H1 (cell line): ENCODE results near the gene C19orf53. TPM values are rescaled to one million over a fixed set of nuclear protein-coding genes. Genes with fewer than 3 reads are reported as not detected.

Experiments
- CTCF ChIA-PET: fragments of 300-600 bp; sonication (Branson Sonifier 250); formaldehyde crosslinking; loops from one replicate; lab custom pipeline; 2021; ENCODE audit not compliant: partially characterized antibody; lab: Charles Lee
- POLR2A ChIA-PET: fragments of 300-600 bp; sonication (Branson Sonifier 250); formaldehyde crosslinking; loops from one replicate; lab custom pipeline; 2021; ENCODE audit warnings: inconsistent platforms; ENCODE audit not compliant: partially characterized antibody; lab: Charles Lee
- DNase-seq, 2 experiments: peaks; one replicate each; pipeline versions ENCODE4 v3.0.0 to v3.0.0-alpha.2; 2010 to 2022; ENCODE audit warnings: low spot score in 2 of 2, low read depth in 1 of 2, mixed read lengths in 1 of 2
- FAIRE-seq: peaks from 2 replicates; lab custom pipeline; 2011; peaks lifted over from hg19 to GRCh38; lab: Jason Lieb, UNC
- H2AFZ ChIP-seq: 2 replicates; pipeline ENCODE4 v1.8.1; 2012; ENCODE audit warnings: low read length, inconsistent platforms
- H2AK5ac ChIP-seq: 2 replicates; pipeline ENCODE4 v1.6.1; 2013; ENCODE audit warnings: low read depth, low read length
- H2BK120ac ChIP-seq: replicated peaks from 2 replicates; pipeline ENCODE3; 2013; ENCODE audit warnings: low read depth, low read length, inconsistent platforms
- H2BK12ac ChIP-seq: 2 replicates; pipeline ENCODE4 v1.6.1; 2013; ENCODE audit warnings: low read depth, low read length
- H2BK15ac ChIP-seq: 2 replicates; pipeline ENCODE4 v1.6.1; 2013; ENCODE audit warnings: low read length
- H2BK20ac ChIP-seq: 2 replicates; pipeline ENCODE4 v1.6.1; 2013; ENCODE audit warnings: low read length
- H2BK5ac ChIP-seq: 2 replicates; pipeline ENCODE4 v1.6.1; 2013; ENCODE audit warnings: low read depth, low read length
- H3K14ac ChIP-seq: 2 replicates; pipeline ENCODE4 v1.6.1; 2013; ENCODE audit warnings: inconsistent platforms; ENCODE audit not compliant: insufficient read length
- H3K18ac ChIP-seq: 2 replicates; pipeline ENCODE4 v1.6.1; 2013; ENCODE audit warnings: low read length; ENCODE audit errors: extremely low read depth
- H3K23ac ChIP-seq: 2 replicates; pipeline ENCODE4 v1.6.1; 2013; ENCODE audit warnings: inconsistent platforms; ENCODE audit not compliant: insufficient read length
- H3K23me2 ChIP-seq: 2 replicates; pipeline ENCODE4 v1.6.1; 2013; ENCODE audit warnings: low read depth, low read length
- H3K27ac ChIP-seq: 2 replicates; pipeline ENCODE4 v1.6.1; 2011; ENCODE audit warnings: low read depth, low read length, inconsistent platforms
- H3K27me3 ChIP-seq, 4 experiments: replicated peaks in 1 of 4; 1 replicate in 1 of 4; 2 replicates in 3 of 4; pipeline versions ENCODE4 v1.6.1 to v1.8.1; 2011 to 2013; ENCODE audit warnings: low read length in 3 of 4, mild to moderate bottlenecking in 3 of 4, inconsistent platforms in 2 of 4, mixed read lengths in 2 of 4, moderate library complexity in 1 of 4; ENCODE audit not compliant: control insufficient read depth in 3 of 4, insufficient read depth in 3 of 4; ENCODE audit errors: extremely low read depth in 1 of 4
- H3K36me3 ChIP-seq, 4 experiments: 2 replicates each; pipeline versions ENCODE4 v1.6.1 to v1.8.1; 2011 to 2013; ENCODE audit warnings: mild to moderate bottlenecking in 4 of 4, low read length in 3 of 4, moderate library complexity in 2 of 4, control low read depth in 1 of 4, inconsistent platforms in 1 of 4; ENCODE audit not compliant: insufficient read depth in 4 of 4, control insufficient read depth in 2 of 4
- H3K4ac ChIP-seq: replicated peaks from 2 replicates; pipeline ENCODE3; 2013; ENCODE audit warnings: low read length, low read depth, mixed read lengths, inconsistent platforms; ENCODE audit not compliant: insufficient read length
- H3K4me1 ChIP-seq, 4 experiments: replicated peaks in 1 of 4; 1 replicate in 1 of 4; 2 replicates in 3 of 4; pipeline versions ENCODE4 v1.6.1 to v1.8.1; 2011 to 2013; ENCODE audit warnings: low read length in 3 of 4, inconsistent platforms in 2 of 4, mixed read lengths in 1 of 4; ENCODE audit not compliant: insufficient read depth in 4 of 4, control insufficient read depth in 3 of 4
- H3K4me2 ChIP-seq, 2 experiments: 2 replicates each; pipeline versions ENCODE4 v1.6.1 to v1.8.1; 2011 to 2013; ENCODE audit warnings: low read depth in 2 of 2, low read length in 2 of 2, control low read depth in 1 of 2, inconsistent platforms in 1 of 2, mild to moderate bottlenecking in 1 of 2; ENCODE audit not compliant: insufficient read depth in 1 of 2
- H3K4me3 ChIP-seq, 4 experiments: fragments of 200-600, 300-600 bp in 1 of 4; sonication (generic), shearing (Covaris generic), sonication (Bioruptor Twin) in 1 of 4; 2 replicates each; pipeline versions ENCODE4 v1.5.1 to v1.8.1; 2011 to 2016; ENCODE audit warnings: low read length in 4 of 4, low read depth in 3 of 4, control low read depth in 2 of 4, inconsistent platforms in 2 of 4, mild to moderate bottlenecking in 2 of 4, mixed read lengths in 1 of 4, moderate library complexity in 1 of 4; ENCODE audit not compliant: insufficient read depth in 2 of 4; ENCODE audit errors: extremely low read depth in 1 of 4
- H3K56ac ChIP-seq: replicated peaks from 2 replicates; pipeline ENCODE3; 2013; ENCODE audit warnings: low read depth, mild to moderate bottlenecking, mixed read lengths, low read length, inconsistent platforms; ENCODE audit not compliant: insufficient read length
- H3K79me1 ChIP-seq: 2 replicates; pipeline ENCODE4 v1.6.1; 2013; ENCODE audit warnings: low read depth, low read length, control low read depth
- H3K79me2 ChIP-seq, 2 experiments: 2 replicates each; pipeline versions ENCODE4 v1.6.1 to v1.8.1; 2012 to 2013; ENCODE audit warnings: low read length in 2 of 2, mild to moderate bottlenecking in 2 of 2, inconsistent platforms in 1 of 2; ENCODE audit not compliant: insufficient read depth in 2 of 2, control insufficient read depth in 1 of 2
- H3K9ac ChIP-seq, 4 experiments: replicated peaks in 1 of 4; 1 replicate in 1 of 4; 2 replicates in 3 of 4; pipeline versions ENCODE4 v1.6.1 to v1.8.1; 2011 to 2013; ENCODE audit warnings: low read depth in 3 of 4, low read length in 3 of 4, control low read depth in 2 of 4, mild to moderate bottlenecking in 2 of 4, moderate library complexity in 2 of 4, inconsistent platforms in 1 of 4; ENCODE audit errors: extremely low read depth in 1 of 4
- H3K9me3 ChIP-seq, 2 experiments: 2 replicates each; pipeline versions ENCODE4 v1.6.1 to v1.8.1; 2012 to 2013; ENCODE audit warnings: mild to moderate bottlenecking in 2 of 2, moderate library complexity in 2 of 2, control low read depth in 1 of 2, inconsistent platforms in 1 of 2, low read depth in 1 of 2, low read length in 1 of 2, mixed read lengths in 1 of 2; ENCODE audit not compliant: insufficient read depth in 2 of 2
- H4K20me1 ChIP-seq, 2 experiments: replicated peaks in 1 of 2; 2 replicates each; pipeline versions ENCODE3 to v1.8.1; 2011 to 2013; ENCODE audit warnings: inconsistent platforms in 2 of 2, low read length in 2 of 2, mild to moderate bottlenecking in 1 of 2; ENCODE audit not compliant: insufficient read depth in 2 of 2, control insufficient read depth in 1 of 2
- H4K5ac ChIP-seq: 2 replicates; pipeline ENCODE4 v1.6.1; 2013; ENCODE audit warnings: low read length, low read depth, mixed read lengths, inconsistent platforms; ENCODE audit not compliant: insufficient read length
- H4K8ac ChIP-seq: 2 replicates; pipeline ENCODE4 v1.8.0; 2013; ENCODE audit warnings: mild to moderate bottlenecking, moderate library complexity, low read length, inconsistent platforms; ENCODE audit not compliant: insufficient read depth; ENCODE audit errors: extremely low read depth
- H4K91ac ChIP-seq: replicated peaks from 2 replicates; pipeline ENCODE3; 2013; ENCODE audit warnings: low read length, mixed read lengths, inconsistent platforms; ENCODE audit not compliant: insufficient read length
- ASH2L ChIP-seq: fragments of 200-600, 300-600 bp; sonication (generic); IDR thresholded peaks from one replicate; pipeline ENCODE4 v1.7.1; 2017; ENCODE audit warnings: low read length
- EGR1 ChIP-seq: IDR thresholded peaks from 2 replicates; pipeline ENCODE4 v1.6.1; 2011; ENCODE audit warnings: low read depth, low read length, borderline replicate concordance
- FOSL1 ChIP-seq: IDR thresholded peaks from 2 replicates; pipeline ENCODE4 v1.6.1; 2011; ENCODE audit warnings: mild to moderate bottlenecking, low read depth, low read length, moderate library complexity; ENCODE audit not compliant: insufficient read depth
- KDM4A ChIP-seq: IDR thresholded peaks from one replicate; pipeline ENCODE4 v1.7.1; 2012; ENCODE audit warnings: low read depth, mild to moderate bottlenecking, moderate library complexity, low read length, inconsistent platforms; ENCODE audit not compliant: severe bottlenecking
- POU5F1 ChIP-seq: IDR thresholded peaks from 2 replicates; pipeline ENCODE4 v1.6.1; 2011; ENCODE audit warnings: low read depth, mild to moderate bottlenecking, low read length, moderate library complexity
- RBBP5 ChIP-seq: IDR thresholded peaks from 2 replicates; pipeline ENCODE4 v1.7.1; 2012; ENCODE audit warnings: low read depth, mild to moderate bottlenecking, inconsistent platforms, low read length, moderate library complexity, borderline replicate concordance
- RNF2 ChIP-seq: fragments of 200-900, 300-1000 bp; sonication (generic); IDR thresholded peaks from 2 replicates; pipeline ENCODE4 v1.7.1; 2016; ENCODE audit warnings: borderline replicate concordance, low read depth, mild to moderate bottlenecking, antibody characterized with exemption, low read length; ENCODE audit not compliant: poor library complexity, severe bottlenecking; ENCODE audit errors: missing control alignments
- SIN3A ChIP-seq, 2 experiments: IDR thresholded peaks in 1 of 2; conservative IDR thresholded peaks in 1 of 2; 2 replicates each; pipeline ENCODE4 v1.6.1; 2011 to 2012; ENCODE audit warnings: low read length in 2 of 2, improper control_type of control experiment in 1 of 2, low read depth in 1 of 2, mild to moderate bottlenecking in 1 of 2
- SP2 ChIP-seq: IDR thresholded peaks from 2 replicates; pipeline ENCODE4 v1.6.1; 2012; ENCODE audit warnings: mild to moderate bottlenecking, low read length, inconsistent platforms
- SP4 ChIP-seq: IDR thresholded peaks from 2 replicates; pipeline ENCODE4 v1.6.1; 2012; ENCODE audit warnings: low read length, inconsistent platforms
- SRF ChIP-seq: IDR thresholded peaks from 2 replicates; pipeline ENCODE4 v1.6.1; 2011; ENCODE audit warnings: mild to moderate bottlenecking, low read depth, low read length, moderate library complexity
- USF2 ChIP-seq: IDR thresholded peaks from 2 replicates; pipeline ENCODE4 v1.6.1; 2011; ENCODE audit warnings: low read length, improper control_type of control experiment
- WGBS, 2 experiments: shearing (Covaris generic) in 1 of 2; methylation state at CpG; one replicate each; pipeline versions ENCODE4 v1.1.6 to v1.1.7; 2013 to 2015; ENCODE audit warnings: low lambda C conversion rate in 2 of 2, mixed read lengths in 2 of 2, inconsistent platforms in 1 of 2, low coverage in 1 of 2, missing lambda C conversion rate in 1 of 2; ENCODE audit not compliant: insufficient replicate concordance in 2 of 2, insufficient coverage in 1 of 2, insufficient read length in 1 of 2; ENCODE audit errors: extremely low coverage in 1 of 2, missing lambda C conversion rate in 1 of 2; 5-methylcytosine and 5-hydroxymethylcytosine counted together
- polyA plus RNA-seq, 7 experiments: library from polyadenylated mRNA; depleted of rRNA in 3 of 7; stranded (reverse) in 5 of 7; unstranded in 2 of 7; fragments of >200 nt in 5 of 7; fragments of 200-250 nt in 2 of 7; gene quantifications; 1 replicate in 5 of 7; 2 replicates in 1 of 7; 4 replicates in 1 of 7; pipeline versions ENCODE4 v1.2.1 to v1.2.3, GENCODE V29; 2011 to 2013; ENCODE audit warnings: missing spikeins in 2 of 7, mixed read lengths in 2 of 7
- total RNA-seq: library from RNA; stranded (reverse); fragmentation: NEBNext Ultra II Directional; extraction: Animal tissue kit (Norgen Biotek cat#: 25700); gene quantifications from 2 replicates; pipeline ENCODE4 v1.2.1, GENCODE V29; 2021

The C19orf53 gene
- total and polyA plus RNA-seq, 2 of the 8 experiments (the other 6 are each of a cell fraction or from before 2014, with no cell fraction given), result 104 to 169 TPM

- 99% methylated on average over 19 of the region's 22 CpGs; no CpG with 5 or more reads in 1 of the 2 experiments for WGBS, 2 experiments
- peaks cover 0 to 4% (median 2%) of the 10 kb centered on the region in 4 experiments; a peak in 4 of 7 replicates for H3K4me1 ChIP-seq
- peaks cover 0 to 4% of the 10 kb centered on the region in 2 experiments for H4K20me1 ChIP-seq
- H3K27me3 ChIP-seq, result no peaks in the 10 kb centered on the region
- H3K36me3 ChIP-seq, result peaks cover 3 to 9% (median 3%) of the 10 kb centered on the region in 4 experiments; a peak in 4 of 8 replicates
- no peaks in the 10 kb centered on the region for H3K9me3 ChIP-seq
- peaks cover 0 to 12% of the 10 kb centered on the region in 2 experiments; a peak in 1 of 4 replicates for H3K79me2 ChIP-seq
- peaks cover 5% of the 10 kb centered on the region; the same call in 1 of the 2 replicates for H3K79me1 ChIP-seq
- H3K18ac ChIP-seq, result no peak overlapping the region
- no peak overlapping the region for H2BK120ac ChIP-seq
- no peak for DNase-seq
- H3K14ac ChIP-seq, result no peak overlapping the region
- no peak overlapping the region for H3K56ac ChIP-seq
- H3K23me2 ChIP-seq, result peaks cover 8% of the 10 kb centered on the region; the same call in 1 of the 2 replicates
- no peak overlapping the region for H2BK15ac ChIP-seq
- no peak overlapping the region for H2AK5ac ChIP-seq
- no peak overlapping the region for H3K4me3 ChIP-seq
- H4K91ac ChIP-seq, result no peak overlapping the region
- ChIA-PET CTCF (interaction anchor here (2.3 to 3.9 kb wide), 2 partner anchors 15 to 63 kb away, joined by 9 to 24 read pairs; no protein-coding TSS in a partner anchor), POLR2A (interaction anchor here (0.6 to 6.7 kb wide), 4 partner anchors 18 to 28 kb away, joined by 3 to 55 read pairs (median 9); no protein-coding TSS in a partner anchor)
- no peak overlapping the region for H2BK5ac ChIP-seq
- H3K27ac ChIP-seq, result no peak overlapping the region
- H4K5ac ChIP-seq, result no peak overlapping the region
- H3K23ac ChIP-seq, result no peak overlapping the region
- no peak overlapping the region for H3K4me2 ChIP-seq
- no peak overlapping the region for H3K4ac ChIP-seq
- no peak overlapping the region for H4K8ac ChIP-seq
- no peak overlapping the region for H3K9ac ChIP-seq
- no peak overlapping the region for H2BK20ac ChIP-seq
- FAIRE-seq, result no peak
- no peak overlapping the region for H2AFZ ChIP-seq
- H2BK12ac ChIP-seq, result no peak overlapping the region
- no peak for TF ChIP-seq SRF
- no peak for TF ChIP-seq SIN3A (conservative IDR thresholded peaks at IDR 0.05 in 1 of 2, IDR thresholded peaks at IDR 0.05 in 1 of 2; ENCODE audit: low read depth in 1 of 2, low read length in 2 of 2)
- no peak for TF ChIP-seq EGR1
- no peak for TF ChIP-seq POU5F1
- TF ChIP-seq SP4, result no peak
- no peak for TF ChIP-seq KDM4A
- no peak for TF ChIP-seq ASH2L
- TF ChIP-seq FOSL1, result no peak
- TF ChIP-seq RNF2, result no peak
- TF ChIP-seq SP2, result no peak
- no peak for TF ChIP-seq RBBP5
- TF ChIP-seq USF2, result no peak
Observed at GRCh38 chr19:13799669-13800068, 25.4 kb downstream of the C19orf53 start.
